Suppressor macrophage treated with lipopolysaccharide for 4 hours (primary cell): ENCODE results near the gene TMEM179.
"Not testable (repeated sequence)": the region's sequence is repeated elsewhere in the genome, so short reads cannot be mapped to it uniquely, and the experiment has no call there.

Source experiments
- DNase-seq: peaks from one replicate; pipeline ENCODE4 v3.0.0-alpha.2; 2020

The TMEM179 gene

DNA sequence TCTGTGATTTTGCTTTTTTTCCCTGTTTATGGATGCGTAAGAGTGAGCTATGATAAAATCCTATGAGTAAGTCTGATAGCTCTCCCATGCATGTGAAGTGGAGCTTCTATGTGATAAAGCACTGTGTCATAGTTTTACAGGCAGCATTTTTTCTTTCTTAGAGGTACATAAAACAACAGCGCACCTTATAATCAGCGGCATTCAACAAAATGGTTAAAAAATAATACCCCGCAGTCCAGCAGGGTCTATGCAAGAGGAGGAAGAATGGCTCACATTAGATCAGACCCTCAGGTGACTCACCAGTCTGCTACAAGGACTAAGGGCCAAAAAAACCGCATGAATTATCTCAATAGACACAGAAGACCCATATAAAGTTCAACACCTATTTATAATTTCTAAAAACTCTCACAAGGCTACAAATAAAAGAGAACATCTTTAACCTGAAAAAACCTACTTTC lies 33.0 kb upstream of the TMEM179 start:
- no peak for DNase-seq

DNA sequence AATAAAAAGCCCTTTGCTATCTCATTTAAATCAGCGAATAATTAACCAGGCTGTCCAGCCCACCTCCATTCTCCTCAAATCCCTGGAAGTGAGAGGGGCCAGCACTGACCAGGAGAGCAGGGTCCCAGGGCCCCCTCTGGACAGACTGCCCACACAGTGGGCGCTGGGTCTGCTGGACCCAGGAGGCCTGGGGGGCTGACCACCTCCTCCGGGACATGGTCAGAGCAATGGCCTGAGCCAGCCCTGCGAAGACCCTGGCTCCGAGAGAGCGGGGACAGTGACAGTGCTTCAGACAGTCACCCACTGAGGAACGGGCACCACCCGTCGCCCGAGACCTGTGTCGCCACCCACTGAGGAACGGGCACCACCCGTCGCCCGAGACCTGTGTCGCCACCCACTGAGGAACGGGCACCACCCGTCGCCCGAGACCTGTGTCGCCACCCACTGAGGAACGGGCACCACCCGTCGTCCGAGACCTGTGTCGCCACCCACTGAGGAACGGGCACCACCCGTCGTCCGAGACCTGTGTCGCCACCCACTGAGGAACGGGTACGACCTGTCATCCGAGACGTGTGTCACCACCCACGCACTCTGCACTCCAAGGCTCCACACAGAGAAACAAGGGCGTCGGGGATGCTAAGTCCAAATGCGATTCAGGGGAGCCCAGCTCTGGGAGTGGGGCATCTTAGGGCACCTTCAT lies 32.4 kb upstream of the TMEM179 start:
- DNase-seq: not testable (repeated sequence)

DNA sequence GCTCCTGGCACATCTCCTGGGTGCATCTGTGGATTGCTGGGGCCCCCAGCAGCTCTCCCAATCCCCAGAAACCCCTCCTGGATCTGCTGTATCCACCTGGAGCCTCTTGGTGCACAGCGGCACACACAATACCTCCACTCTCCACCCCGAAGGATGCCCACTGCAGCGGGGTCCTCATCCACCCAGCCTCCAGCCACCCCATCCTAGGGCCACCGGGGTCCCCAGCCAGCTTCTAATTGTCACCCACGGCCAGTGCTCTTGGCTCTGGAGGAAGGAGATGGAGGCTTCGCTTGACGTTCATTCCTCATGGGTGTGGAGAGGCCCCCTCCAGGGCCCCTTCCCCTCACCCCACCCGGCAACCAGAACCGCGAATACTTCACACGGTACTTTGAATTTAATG lies 31.6 kb upstream of the TMEM179 start:
- DNase-seq: no peak

DNA sequence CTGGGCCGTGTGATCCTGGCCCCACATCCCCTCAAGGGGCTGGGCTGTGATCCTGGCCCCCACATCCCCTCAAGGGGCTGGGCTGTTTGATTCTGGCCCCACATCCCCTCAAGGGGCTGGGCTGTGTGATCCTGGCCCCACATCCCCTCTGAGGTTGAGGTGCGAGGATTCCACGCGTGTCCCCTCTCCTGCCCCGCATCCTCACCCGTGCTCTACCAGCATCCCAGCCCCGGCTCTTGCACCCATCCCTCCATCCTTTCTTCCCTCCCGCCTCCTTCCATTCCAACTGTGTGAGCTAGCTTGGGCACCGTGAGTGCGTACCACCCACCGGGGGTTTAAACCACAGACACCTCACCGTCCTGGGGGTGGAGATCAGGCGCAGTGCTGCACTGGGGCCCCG lies 31.1 kb upstream of the TMEM179 start:
- no peak for DNase-seq

DNA sequence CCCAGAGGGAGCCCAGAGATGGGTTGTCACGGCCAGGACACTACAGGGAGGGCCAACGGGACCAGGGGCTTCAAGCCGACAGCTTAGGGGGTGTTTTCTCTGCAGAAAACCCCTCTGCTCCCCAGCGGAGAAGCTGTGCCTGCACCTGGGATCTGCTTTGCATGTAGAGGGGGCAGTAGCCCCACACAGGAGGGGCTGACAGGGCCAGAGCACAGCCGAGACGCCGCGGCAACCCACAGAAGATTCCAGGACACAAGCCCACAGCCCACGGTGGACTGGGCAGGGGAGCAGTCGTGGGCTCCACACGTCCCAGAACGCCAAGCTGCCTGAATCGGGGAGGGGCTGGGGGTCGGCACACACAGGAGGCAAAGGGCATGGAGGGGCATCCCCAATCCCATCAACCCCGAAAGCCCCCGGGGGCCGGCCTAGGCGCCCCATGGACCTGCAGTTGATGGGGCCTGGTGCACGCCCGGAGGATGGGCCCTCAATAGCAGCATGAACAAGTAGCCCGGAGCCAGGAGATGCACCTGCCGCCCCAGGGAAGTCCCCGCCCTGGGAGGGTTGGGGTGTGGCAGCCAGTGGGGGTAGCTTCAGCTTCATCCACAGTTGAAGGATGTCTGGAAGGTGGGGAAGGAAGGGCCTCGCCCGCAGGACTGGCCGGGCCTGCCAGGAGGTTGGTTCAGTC lies 30.5 kb upstream of the TMEM179 start:
- DNase-seq: no peak

DNA sequence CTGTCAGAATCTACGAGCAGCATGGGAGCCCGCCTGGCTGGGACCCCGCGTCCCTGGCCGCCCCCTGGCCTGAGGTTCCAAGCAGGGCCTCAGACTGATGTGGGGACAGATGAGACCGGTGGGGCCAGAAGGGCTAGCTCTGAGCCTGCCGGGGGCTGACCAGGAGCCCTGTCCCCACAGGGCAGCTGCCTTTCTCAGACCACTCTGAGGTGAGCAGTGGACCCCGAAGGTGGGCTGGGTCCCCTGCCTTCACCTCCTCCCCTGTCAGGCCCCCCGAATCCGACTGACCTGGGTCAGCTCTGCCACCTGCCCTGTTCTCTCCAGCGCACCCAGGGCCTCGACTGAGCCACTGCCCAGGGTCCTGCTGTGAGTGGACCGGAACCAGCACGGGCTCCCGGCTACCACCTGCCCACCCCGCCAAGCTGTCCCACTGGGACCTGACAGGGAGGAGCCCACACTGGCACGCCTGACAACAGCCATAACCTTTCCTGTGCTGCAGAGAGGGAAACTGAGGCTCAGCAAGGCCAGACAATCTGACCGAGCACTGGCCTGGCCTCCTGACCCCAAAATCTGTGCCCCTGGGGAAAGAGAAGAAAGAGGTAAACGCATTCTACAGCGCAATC lies 29.7 kb upstream of the TMEM179 start:
- no peak for DNase-seq

DNA sequence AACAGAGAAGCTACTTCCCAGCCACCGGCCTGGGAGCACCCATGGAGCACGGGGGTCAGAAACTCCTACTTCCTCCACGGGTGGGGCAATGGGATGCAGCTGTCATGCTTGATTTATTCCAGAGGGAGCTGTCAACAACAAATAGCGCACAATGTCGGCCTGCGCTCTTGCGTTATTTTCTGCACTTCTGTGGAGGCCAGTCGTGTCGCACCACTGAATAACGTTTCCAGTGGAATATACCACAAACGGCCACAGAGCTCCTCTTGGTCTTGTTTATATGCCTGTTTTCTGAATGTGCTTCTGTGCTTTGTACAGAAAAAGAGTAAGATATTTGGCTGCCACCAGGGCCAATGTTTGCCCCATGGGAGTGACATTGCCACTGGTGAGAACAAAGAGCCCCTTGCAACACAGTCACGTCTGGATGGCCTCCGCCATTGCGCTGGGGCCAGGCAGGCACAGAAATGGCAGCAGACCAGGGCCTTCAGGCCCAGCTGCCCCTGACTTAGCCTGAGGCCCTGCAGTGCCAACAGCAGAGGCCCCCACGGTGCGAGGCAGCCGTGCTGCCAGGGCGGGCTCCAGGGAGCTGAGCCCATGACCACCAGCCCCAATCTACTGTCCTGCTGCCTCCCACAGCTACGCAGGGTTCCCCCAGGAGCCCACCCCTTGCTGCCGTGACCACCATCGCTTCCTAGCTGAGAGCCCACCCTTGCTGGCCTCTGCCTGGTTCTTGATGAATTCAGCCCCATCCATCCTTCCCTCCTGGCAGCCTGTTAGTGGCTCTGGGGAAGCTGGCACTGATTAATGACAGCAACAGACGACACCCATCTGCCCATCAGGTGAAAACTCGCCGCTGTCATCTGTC lies 28.9 kb upstream of the TMEM179 start:
- no peak for DNase-seq

DNA sequence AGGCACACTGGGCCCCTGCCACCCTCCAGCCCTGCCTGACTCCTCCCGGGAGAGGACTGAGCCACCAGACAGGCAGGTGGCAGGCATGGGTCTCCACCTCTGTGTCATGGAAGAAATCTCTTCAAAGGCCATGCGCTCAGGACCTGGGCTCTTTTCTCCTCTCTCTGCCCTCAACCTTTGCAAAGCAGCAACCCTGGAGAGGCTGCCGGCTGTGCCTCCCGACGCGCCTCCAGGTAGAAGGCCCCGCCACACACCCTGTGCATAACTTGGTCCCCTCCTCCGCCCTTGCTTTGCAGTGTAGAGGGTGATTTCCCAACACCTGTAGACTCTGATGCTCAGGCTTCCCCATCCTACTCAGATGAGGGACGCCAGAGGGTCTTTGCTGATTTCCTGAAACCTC lies 28.2 kb upstream of the TMEM179 start:
- no peak for DNase-seq

DNA sequence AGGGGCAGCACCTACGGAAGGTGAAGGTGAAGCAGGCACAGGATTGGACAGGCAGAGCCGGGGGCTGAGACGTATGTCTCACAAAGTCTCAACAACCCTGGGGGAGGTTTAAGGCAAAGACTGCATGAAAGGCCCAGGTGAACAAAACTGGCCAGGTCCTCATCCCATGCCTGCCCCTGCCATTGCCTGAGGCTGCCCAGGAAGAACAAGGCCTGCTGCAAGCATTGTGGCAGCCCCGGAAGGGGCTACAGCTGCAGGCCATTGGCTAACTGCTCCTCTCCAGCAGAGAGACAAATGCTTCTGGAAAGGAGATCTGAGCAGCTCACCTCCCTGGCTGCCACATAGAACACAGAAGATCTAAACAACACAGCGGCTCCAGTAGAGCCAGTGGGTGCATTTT lies 20.4 kb upstream of the TMEM179 start:
- no peak for DNase-seq

DNA sequence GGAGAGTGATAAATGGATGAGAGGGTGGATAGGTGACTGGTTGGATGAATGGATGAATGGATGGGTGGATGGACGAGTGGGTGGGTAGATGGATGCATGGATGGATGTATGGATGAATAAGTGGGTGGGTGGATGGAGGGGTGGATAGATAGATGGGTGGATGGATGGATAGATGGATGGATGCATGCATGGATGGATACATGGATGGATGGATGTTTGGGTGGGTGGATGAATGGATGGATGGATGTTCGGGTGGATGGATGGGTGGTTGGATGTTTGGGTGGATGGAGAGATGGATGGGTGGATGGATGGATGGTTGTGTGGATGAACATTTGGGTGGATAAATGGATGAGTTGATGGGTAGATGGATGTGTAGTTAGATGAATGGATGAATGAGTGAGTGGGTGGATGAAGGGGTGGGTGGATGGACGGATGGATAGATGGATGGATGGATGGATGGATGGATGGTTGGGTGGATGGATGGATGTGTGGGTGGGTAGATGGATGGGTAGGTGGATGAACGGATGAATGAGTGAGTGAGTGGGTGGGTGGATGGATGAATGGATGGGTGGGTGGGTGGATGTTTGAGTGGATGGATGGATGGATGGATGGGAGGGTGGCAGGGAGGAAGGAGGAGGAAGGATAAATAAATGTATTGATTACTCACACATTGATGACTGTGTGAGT lies 9.7 kb upstream of the TMEM179 start:
- DNase-seq: no peak

DNA sequence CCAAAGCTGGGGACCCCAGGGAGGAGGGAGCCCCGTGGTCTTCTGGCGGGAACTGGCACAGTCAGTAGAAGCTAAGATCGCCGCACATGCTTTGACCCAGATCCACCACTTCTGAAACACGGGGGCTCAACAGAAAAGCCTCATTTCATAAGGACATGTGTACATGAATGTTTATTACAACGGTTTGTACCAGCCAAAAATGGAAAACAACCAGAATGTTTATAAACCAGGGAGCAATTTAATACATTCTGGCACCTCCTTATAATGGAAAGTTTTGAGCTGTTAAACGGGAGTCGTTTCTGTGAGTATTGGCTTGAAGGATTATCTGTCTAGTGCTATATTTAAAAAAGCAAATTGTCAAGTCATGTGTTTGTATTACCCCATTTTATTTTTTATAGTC lies 7.3 kb upstream of the TMEM179 start:
- DNase-seq: no peak

DNA sequence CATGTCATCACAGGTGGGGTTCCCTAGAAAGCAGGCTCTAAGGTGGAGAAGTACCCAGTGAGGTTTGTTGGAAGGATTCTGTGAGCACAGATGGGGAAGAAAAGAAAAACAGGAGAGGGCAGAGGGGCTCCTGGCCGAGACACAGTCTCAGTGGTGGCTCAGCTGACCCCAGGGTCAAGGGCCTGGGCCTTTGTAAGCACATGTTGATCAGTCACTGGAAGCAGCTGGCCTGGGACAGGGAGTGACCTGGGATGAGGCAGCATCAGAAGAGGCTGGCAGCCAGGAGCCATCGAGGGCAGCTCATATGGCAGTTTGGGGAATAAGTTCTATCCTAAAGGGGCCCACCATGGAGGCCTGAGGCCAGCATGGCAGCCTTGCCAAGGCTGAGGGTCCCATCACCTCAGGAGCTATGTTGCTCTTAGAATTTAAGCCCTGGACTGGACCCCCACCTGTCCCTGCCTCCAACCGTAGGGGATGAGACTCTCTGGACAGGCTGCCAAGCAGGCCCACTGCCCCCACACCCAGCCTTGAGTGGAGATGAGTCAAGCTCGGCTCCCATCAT lies 6.3 kb upstream of the TMEM179 start:
- no peak for DNase-seq

DNA sequence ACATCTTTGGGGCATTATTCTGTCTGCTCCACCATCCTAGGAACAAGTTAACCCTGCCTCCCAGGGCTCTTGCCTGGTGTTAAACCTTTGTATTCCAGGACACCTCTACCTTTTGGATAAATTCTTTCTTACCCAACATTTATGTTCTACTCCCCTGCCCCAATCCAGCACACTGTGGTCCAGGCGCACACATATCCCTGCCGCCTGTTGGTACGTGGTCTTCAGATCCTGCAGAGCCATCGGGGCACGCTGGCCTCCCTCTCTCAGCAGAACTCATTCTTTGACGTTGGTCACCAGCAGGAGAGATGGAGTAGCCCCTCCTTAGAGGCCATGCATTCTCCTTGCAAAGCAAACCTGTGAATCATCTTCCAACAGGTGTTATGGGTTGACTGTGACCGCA lies 5.1 kb upstream of the TMEM179 start:
- DNase-seq: no peak

DNA sequence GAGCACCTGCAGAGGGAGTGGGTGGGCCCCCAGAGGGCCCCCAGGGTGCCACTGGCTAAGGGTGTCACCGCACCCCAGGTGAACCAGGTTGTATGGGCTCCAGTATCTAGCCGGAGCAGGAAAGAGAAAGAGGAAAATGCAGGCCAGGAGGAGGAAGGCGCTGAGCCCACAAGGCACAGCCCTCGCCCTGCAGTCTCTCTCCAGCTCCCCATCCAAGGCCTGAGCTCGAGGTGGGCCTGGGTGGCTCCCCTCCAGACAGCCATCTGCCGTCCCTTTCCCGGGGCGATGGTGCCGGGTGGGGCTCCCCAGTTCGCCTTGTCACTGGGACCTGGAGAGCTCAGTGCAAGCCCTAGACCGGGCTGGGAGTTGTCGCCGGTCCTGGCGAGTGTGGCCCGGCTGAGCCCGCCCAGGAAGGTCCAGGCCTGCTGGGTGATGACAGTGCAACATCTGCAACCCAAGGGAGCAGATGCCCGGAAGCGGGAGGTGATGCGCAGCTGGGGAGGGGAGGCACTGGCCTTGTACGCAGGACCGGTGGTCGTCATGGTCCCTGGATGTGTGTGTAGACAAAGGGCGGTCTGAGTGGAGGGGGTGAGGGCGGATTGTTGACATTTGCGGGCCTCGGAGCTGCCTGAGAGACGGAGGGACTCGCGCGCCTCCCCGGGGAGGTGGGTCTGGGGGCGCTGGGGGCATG lies 716 bp downstream of the TMEM179 start:
- no peak for DNase-seq

DNA sequence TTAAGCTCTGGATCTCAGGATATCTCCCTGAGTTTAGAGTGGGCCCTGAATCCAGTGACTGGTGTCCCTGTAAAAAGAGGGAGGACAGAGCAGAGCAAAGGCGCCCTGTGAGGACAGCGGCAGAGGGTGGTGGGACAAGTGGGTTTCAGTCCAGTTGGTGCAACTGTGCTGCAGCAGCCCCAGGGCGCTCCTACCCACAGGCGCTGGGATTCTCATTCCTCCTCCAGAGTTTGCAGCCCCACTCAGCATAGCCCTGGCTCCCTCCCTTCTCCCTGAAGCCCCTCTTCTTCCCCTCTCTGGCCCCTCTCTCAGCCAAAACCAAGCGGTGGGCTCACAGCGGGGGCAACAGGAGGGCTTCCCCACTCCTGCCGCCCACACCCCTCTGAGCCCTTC lies 1.6 kb downstream of the TMEM179 start:
- no peak for DNase-seq

DNA sequence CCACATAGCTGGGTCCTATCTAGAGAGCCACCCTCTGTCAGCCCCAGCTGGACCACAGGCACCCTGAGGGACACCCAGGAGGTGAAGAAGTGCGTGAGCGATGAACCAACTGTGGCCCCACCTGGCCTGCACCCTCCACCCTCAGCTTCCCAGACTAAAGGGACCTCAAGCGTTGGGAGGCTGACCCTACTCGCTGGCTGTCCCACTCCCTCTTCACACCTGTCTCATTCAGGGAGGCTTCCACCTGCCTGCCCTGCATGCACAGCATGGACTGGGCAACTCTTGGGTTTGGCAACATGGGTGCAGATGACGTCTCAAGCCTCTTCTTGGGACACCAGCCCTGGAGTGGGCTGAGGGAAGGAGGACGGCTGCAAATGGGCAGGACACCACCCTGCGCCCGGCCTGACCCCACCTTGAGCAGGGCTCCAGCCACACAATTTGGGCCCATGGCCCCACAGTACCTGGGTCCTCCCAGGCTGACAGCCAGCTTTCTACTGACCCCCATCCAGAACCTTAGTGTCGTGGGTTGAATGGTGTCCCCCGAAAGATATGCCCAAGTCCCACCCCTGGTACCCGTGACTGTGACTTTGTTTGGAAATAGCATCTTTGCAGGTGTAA lies 2.1 kb downstream of the TMEM179 start:
- no peak for DNase-seq

DNA sequence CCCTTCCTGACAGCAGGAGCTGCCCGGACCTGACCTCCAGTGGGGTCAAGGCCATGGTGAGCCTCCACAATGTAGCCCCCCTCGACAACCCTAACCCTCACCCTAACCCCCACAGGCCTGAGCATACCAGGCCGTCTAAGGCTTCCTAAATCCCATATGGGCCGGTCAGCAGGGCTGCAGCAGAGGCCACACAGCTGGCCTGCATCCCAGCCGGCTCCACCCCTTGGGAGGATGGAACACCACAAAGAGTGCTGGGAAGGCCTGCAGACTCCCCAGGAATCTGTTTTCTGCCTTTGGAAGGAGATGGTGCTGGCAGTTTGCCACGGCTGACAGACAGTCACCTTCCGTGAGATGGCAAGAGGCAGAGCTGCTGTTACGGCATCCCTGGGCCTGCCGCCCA lies 2.8 kb downstream of the TMEM179 start:
- DNase-seq: no peak

DNA sequence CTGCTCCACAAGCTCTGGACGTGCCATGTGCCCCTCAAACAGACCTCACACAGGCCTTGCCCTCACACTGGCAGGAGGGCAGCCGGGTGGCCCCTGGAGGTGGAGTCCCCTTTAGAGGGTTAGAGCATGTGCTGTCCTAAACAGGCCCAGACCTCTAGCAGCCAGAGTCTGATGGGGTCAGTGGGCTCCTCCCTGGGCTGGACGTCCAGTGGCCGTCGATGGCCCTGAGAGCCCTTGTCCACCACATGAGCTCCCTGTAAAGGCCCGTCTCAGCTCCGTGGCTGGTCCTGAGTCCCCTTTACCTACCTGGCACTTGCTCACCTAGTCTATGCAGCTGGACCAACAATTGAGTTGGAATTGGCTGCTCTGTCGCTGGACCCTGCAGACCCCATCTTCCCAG lies 3.8 kb downstream of the TMEM179 start:
- no peak for DNase-seq

DNA sequence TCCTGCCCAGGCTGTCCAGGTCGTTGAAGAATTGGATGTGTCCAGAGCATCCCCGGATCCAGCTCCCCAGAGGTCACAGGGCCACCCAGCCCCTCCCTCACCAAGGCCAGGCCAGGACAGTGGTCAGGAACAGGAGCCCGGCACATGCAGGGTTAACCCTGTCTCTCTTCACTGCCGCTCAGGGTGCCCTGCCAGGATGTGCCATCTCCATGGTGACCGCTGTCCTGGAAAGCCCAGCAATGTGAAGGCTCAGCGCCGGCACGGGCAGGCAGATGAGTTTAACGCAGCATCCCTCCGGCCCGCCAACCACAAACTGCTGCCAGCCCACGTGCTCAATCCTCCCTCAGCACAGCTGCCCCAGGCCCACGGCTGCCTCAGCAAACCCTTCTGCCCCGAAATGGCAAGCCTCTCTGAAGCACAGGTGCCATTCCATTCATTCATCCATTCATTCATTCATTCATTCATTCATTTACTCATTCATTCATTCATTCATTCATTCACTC lies 4.4 kb downstream of the TMEM179 start:
- DNase-seq: no peak

DNA sequence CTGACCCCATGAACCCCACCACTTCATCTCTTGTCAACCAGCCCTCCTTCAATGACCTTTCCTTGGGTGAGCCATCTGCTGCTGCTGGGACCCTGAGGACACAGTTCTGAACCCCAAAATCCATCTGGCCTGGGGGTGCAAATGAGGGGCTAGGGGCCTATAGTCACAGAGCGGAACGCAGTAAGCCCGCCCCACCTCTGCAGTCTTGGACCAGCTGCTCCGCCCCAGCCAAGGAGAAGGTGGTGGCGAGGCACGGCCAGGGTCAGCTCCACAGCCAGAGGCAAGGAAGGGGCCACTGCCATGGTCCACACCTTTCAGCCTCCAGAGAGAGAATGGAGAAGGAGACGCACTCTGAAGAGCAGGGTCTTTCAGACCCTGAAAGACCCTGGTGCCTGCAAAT lies 5.1 kb downstream of the TMEM179 start:
- DNase-seq: no peak

DNA sequence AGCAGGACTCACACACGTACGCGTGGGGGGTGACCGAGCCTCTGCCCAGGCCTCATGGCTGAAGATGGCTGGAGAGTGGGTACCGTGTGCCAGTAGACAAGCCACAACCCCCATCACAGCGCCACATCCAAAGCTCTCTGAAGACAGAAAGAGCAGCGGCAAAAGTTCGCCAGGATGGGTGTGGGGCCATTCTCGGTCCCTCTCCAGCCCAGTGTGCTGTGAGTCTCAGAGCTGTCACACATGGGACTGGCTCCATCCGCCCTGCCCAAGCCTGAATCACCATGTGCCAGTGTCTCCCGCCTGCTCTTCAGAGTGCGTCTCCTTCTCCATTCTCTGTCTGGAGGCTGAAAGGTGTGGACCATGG lies 5.7 kb downstream of the TMEM179 start:
- DNase-seq: no peak
